DOHH2 (cell line): ENCODE data around the gene GPR153.

Experiments
- CTCF ChIP-seq: fragments of 200-600 bp; sonication (generic); IDR thresholded peaks from one replicate; pipeline ENCODE4 v1.5.1; 2014; ENCODE audit warnings: antibody characterized with exemption, mild to moderate bottlenecking, low read depth, low read length; ENCODE audit not compliant: poor library complexity, severe bottlenecking
- EZH2phosphoT487 ChIP-seq: fragments of 200-600 bp; sonication (generic); IDR thresholded peaks from 2 replicates; pipeline ENCODE4 v1.6.1; 2017; ENCODE audit warnings: borderline replicate concordance, mild to moderate bottlenecking, antibody characterized with exemption, low read length, moderate library complexity, mixed read lengths

- TF ChIP-seq CTCF (no peak), EZH2phosphoT487 (no peak)
These were observed 38.8 kb upstream of the GPR153 start for GRCh38 chr1:6299557-6300165.
